GM18861 (cell line): ENCODE data around the gene RSAD1.

Source experiments
- ATAC-seq: cut with Tn5 transposase; IDR thresholded peaks from one replicate; pipeline ENCODE4 v1.9.1; 2021; ENCODE audit not compliant: unreplicated experiment

The RSAD1 gene

DNA sequence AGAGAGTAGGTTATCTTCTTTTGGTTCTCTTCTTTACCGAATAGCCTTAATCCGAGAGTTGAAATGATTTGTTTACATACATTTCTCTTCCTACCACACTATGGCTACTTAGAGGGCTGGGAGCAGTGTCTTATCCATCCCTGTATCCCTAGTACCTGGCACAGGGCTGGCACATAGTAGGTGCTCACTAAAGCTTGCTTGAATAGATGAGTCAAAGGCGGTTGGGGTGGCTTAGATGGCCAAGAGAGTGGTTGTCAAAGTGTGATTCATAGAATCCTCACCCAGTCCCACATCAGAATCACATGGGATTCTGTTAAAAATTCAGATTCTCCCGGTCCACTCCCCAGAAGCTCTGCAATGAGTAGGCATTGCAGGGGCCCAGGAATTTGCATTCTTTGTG, 21.0 kb upstream of the RSAD1 start:
- no peak for ATAC-seq

DNA sequence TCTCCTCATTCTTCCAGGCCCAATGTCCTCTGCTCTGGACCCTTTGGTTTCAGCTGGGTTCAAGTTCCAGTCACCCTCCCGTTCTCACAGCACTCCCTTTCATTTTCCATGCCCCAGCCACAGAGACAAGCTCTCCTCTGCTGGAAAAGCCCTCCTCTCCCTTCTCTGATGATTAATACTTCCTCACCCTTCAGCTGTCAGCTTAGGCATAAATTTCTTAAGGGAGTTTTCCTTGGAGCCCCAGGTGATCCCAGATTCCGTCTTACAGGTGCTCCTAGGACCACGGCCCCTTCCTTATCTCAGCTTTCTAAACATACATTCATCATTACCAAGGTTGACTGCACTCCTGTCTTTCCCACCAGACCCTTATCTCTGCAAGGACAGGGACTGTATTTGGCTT, 20.4 kb upstream of the RSAD1 start:
- ATAC-seq: no peak

DNA sequence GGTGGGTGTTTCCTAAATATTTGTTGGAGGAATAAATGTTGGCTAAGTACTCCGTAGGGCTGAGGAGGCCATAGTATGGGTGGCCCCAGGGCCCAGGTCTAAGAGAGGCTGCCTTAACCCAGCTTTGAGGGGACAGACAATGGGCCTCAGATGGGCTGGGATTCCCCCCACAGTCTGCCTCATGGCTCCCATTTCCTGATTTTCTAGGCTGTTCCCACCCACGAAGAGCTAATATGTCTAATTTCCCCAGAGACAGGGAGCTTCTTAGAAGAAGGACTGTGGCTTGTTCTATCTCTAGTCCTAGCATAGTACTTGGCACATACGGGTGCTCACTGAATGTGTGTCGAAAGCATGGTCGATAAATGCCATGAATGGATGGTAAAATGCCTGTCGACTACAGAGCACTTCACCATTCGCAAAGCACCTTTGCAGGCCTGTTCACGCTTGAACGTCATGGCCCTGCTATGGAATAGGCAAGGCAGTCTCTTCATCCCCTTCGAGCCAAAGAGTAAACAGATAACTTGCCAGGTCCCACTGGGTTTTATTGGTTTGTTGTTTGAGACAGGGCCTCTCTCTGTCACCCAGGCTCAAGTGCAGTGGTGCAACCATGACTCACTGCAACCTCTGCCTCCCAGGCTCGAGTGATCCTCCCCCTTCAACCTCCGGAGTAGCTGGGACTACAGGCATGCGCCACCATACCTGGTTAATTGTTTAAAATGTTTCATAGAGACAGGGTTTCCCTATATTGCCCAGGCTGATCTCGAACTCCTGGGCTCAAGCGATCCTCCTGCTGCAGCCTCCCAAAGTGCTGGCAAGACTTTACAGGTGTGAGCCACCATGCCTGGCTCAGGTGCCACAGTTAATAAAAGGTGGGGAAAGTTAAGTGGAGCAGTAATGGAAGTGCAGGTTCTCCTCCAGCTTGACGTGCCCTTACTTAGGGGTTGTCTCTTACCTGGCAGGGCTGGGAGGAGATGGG, 19.7 kb upstream of the RSAD1 start:
- ATAC-seq: no peak

DNA sequence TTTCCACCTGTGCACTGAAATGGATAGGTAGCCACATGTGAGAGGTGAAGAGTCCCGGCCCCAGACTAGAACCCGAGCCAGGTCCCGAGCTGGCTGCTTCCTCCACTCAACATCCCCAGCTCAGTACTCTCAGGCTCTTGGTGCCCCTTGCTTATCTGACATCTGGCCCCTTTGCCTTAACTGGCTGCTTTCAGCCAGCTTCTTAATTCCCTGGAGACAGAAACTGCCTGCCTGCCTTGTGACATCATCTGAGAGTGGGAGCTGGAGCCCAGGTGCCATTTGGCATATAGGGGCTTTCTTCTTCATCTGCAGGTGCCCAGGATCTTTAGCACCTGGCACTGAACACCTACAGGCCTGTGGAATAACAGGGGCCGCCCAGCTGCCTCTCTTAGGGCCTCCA, 18.9 kb upstream of the RSAD1 start:
- no peak for ATAC-seq

DNA sequence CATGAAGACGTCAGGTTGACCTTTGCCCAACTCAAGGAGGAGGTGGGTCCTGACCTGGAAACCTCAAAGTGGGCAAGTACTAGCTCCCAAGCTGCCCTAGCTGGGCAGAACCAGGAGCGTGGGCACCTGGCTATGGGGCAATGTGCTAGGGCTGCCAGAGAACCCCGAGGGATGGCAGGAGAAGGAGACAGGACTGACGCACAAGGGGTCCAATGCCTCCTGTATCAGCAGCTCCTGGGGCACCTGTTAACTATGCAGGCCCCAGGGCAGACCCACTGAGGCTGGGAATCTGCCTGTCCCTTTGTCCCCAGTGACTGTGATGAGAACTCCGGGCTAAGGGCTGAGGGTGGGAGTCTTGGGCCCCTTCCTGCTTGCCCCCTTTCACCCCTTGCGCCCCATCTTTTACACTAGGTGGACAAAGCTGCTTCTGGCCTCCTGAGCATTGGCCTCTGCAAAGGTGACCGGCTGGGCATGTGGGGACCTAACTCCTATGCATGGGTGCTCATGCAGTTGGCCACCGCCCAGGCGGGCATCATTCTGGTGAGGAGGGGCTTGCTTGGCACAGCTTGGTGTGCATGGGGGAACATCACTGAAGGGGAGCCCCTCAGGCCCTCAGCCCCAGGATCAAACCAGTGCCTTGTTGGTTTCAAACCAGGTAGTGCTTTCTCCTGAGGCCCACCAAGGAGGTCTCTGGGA, 17.7 kb upstream of the RSAD1 start:
- no peak for ATAC-seq

DNA sequence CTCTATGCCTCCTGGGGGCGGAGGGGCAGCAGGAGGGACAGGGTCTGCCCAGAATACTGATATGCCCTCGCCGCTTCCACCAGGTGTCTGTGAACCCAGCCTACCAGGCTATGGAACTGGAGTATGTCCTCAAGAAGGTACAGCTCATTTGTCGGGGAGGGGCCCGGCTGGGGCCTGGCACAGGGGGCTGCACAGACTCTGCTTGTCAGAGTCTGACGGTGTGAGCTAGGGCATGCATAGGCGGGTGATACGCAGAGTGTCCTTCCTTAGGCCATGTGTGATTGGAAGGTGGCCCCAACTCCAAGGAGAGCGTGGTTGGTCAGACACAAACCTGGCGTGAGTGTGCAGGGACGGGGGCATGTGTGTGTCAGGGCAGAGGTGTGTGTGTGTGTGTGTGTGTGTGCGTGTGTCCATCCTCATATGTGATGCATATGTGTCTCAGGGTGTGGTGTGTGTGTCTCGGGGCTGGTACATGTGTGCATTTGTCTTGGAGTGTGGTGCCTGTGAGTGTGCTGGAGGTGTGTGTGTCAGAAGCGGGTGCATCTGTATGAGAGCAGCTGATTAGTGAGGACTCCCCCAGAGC, 17.0 kb upstream of the RSAD1 start:
- no peak for ATAC-seq

DNA sequence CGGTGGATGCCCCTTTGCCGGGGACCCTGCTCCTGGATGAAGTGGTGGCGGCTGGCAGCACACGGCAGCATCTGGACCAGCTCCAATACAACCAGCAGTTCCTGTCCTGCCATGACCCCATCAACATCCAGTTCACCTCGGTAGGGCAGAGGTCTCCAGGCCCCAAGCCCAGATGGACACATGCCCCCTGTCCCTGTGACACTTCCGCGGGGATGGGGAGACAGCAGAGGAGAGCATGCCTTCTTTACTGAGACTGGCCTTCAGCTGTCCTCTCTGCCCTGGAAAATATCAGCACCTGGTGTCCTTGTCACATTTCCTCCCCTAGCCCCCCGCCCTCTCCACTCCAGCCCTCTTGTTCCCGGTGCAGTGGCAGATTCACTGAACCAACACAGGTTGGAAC, 16.2 kb upstream of the RSAD1 start:
- ATAC-seq: no peak

DNA sequence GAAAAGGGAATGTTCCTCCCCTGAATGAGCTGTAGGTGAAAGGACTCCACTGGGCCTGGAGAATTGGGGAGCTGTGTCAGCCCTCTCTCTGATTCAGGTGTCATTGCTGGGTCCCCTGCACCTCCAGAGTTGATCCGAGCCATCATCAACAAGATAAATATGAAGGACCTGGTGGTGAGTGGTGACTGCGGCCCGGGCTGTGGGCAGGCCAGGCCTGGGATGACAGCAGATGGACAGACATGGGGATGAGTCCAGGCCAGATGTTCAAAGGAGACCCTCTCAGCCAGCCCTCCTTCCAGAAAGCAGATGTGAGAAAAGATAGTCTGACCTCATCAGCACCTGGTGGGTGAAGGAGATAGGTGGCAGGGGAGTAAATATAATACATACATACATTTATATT, 14.5 kb upstream of the RSAD1 start:
- no peak for ATAC-seq

DNA sequence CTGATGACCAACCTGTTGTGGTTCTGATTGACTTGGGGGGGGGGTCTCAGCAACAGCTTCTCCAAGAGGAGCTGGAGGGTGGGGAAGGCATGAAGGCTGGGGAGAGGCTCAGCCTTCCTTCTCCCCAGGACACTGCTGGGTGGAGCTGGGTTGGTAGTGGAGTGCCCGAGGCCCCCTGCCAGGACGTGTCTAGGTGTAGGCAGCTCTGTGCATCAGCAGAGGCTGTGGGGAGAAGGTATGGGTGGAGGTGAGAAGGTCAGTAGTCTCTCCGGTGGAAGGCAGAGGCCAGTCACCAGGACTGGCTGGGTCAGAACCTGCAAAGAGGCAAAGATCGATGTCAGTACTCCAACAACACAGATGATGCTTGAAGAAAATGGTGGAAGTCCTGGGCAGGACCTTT, 13.9 kb upstream of the RSAD1 start:
- ATAC-seq: no peak

DNA sequence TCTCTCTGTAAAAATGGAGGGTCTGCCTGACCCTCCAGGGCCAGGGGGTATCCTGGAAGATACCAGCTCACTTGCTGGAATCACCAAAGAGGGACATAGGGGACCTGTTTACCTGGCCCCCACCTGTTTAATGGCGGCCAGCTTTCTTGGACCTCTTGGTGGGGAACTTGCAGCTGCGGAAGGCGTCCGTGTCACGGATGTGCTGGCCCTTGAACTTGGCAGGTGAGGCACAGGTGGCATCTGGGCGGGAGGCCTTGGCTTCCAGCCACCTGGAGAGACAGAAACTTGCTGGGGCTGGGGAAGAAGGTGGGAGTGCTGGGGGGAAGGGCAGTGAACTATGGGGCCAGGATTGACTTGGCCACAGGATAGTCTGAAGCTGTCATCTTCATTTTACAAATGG, 13.5 kb upstream of the RSAD1 start:
- ATAC-seq: no peak

DNA sequence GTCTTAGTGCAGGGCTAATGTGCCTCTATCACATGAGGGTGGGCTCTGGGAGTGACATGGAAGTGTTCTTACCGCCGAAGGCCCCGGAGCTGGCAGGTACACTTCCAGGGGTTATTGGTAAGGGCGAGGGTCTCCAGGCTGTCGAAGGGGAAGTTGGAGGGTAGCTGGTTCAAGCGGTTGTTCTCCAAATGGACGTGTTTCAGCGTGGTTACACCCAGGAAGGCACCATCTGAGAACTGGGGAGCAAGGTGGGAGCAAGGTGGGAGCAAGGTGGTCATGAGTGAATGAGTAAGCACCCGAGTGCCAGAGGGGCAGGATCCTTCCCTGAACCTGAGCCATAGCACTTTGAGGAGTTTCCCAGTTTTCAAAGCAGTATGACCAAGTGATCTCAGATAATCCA, 13.0 kb upstream of the RSAD1 start:
- ATAC-seq: no peak

DNA sequence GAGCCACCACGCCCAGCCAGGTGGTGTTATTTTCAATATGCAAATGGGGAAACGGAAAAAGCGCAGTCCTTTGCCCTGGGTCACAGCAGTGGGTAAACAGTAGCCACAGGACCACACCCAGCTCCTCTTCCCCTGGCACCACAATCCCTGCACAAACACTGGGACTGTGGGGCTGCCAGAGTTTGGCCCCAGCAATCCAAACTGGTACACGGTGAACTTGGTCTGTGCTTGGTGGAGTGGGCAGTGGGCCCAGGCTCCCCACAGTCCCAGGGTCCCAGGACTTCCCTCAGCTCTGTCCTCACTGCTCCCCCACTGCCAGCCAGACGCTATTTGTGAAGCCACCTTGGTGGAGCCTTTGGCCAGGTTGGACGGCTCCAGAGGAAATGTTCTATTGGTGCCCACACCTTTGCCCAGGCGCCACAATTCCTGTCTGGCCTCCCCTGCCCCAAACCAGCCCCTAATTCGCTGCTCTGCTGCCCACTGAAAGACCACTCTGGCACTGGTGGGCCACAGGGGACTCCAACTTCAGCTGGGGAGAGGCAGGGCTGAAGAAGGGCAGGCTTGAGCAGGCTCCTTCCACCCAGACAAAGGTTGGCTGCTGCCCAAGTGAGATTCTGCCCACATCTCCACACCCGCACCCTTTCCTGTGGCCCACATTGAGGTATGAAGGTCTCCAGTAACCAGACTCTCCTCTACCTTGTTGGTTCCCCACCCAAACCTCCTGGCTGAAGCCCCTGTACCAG, 12.1 kb upstream of the RSAD1 start:
- no peak for ATAC-seq

DNA sequence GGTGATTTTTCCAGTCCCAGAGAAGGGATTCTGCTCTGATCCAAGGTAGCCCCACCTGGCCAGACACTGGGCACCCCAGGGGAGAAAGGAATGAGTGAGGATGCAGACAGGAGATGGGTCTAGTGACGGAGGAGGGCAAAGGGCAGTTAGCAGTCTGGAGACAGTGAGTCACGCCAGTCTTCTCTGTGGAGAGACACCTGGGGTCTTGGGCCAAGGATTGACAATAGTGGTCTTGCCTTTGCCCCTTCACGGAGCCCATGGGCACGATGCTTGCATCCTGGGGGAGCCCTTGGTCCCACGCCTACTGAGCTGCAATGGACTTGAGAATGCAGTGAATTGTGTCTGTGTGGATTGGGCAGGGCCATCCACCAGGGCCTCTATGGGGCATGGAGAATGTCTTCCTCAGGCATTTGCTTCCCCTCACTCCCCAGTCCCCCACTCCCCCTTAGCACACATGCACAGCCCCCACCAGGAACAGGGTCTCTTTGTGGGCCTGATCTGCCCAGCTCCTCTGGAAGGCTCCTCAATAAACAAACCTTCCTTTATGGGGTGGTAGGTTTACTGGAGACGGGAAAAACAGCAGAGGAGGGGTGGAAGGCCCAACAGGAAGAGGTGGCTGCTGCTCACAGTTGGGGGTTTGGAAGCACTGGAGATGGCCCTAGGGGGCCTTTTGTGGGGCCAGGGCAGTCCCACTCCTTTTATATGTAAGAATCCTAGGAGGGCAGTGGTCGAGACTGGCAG, 11.4 kb upstream of the RSAD1 start:
- ATAC-seq: no peak

DNA sequence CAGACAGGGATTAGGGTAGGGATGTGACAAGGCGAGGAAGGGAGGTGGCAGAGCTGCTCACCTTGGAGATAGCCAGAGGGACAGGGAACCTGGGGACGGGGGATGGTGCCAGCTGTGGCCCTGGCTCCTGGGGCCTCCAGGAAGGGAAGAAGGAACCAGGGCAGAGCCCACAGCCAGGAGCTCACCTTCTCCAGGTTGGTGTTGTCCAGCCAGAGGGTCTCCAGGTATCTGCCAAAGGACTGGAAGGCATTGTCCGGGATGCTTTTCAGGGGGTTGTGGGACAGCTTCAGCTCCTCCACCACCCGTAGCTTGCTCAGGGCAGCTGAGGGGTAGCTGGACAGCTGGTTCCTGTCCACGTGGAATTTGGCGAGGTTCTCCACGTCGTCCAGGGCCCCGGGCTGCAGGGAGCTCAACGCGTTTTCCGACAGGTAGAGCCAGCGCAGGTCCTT, 10.8 kb upstream of the RSAD1 start:
- no peak for ATAC-seq

DNA sequence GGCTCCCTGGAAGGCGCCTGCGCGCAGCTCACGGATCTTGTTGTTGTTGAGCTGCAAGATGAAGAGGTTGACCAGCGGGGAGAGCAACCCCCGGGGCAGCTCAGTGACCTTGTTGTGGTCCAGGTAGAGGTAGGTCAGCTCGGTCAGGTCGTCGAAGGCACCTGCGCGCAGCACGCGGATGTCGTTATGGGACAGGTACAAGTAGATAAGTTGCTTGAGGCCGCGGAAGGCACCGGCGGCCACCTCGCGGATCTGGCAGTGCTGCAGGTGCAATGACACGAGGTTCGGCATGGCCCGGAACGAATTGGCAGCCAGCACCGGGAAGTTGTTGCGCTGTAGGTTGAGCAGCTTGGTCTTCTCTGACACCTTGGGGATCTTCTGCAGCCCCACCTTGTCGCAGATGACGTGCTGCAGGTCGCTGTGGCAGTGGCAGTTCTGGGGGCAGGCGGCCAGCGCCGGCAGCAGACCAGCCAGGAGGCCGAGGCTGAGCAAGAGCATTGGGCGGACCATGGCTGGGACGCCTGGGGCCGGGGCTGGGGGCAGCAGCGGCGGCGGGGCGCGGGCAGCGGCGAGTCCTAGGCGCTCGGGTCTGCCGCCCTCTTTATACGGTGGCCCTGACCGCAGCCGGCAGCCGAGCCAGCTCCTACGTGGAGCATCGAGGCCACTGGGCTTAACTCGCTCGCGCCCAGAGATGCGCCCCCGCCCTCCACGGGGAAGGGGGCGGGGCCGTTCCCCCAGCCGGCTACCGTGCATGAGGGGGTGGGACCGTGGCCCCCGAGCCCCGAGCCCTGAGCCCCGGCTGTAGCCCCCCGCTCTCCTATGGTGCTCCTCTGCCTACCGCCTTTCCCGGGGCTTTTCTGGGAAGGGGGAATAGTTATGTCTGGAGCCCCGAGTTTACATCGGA, 10.1 kb upstream of the RSAD1 start, which contains the start of gene CHAD:
TSS of gene CHAD (minus strand) at position 577 of the 904 bp plus-strand sequence. CDS start at position 510, 67 bp downstream.
- no peak for ATAC-seq

DNA sequence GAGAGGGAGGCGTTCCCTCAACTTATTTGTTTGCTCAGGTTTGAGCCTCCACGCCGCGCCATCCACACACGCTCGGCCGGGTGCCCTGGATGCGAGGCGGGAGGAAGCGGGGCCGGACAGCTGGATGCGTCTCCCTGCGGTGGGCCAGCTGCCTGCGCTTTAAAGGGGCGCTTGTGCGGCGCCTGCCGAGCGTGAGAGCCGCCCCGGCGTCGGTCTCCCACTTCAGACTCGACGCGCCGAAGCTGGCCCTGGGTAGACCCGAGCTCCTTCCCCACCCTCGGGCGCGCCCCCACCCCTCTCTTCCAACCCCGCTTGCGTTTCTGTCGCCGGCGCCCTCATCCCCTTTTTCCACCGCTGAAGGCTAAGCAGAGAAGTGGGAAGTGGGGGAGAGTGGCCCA, 9.5 kb upstream of the RSAD1 start:
- no peak for ATAC-seq

DNA sequence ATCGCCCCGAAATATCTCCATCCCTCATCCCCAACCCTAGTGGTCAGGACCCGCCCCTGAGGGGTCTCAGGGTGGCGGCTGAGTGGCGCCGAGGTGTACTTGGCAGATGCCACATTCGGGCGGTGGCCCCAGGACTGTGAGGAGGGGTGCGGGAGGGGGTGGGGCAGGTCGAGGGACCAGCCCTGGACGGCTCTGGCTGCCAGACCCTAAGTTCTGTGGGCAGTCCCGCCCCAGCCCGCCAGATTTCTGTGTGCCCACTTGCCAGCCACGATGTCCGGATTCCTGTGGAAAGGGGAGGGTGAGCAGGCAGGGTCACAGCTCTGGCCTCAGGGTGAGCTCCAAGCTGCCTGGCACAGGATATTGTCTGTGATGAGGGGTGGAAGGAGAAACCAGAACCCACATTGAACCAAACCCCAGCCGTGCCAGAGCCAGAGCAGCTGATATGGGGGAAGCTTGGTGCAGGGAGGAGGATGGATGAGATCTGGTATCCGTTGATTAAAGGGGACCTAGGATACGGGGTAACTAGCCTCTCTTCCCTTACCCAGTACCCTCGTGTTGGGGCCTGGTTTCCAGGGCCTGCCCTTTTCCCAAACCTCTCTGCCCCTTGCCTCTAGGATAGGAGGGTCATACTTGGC, 8.9 kb upstream of the RSAD1 start:
- ATAC-seq: no peak

DNA sequence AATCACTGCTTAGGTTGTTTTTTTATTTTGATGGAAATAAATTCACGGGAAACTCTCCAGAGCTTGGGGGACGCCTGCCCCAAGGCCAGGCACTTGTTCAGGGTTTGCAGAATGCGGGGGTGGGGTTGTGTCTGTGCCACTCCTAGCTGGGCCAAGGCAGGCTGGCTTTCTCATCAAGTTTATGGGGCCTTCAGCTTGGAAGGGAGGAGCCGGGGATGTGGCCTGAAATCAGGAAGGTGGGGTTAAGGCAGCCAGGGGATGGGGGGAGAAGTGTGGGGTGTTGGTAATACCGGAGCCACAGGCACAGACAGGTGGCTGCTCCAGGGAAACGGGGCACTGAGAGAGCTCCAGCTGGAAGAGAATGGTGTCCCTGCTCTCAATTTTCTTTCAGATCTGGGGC, 8.2 kb upstream of the RSAD1 start:
- no peak for ATAC-seq
